GM19351 (cell line): ENCODE data around the gene LIN28A.
"Not testable (repeated sequence)": the region's sequence is repeated elsewhere in the genome, so short reads cannot be mapped to it uniquely, and the experiment has no call there.

Experiments
- ATAC-seq: cut with Tn5 transposase; IDR thresholded peaks from one replicate; pipeline ENCODE4 v1.9.1; 2021; ENCODE audit warnings: mild to moderate bottlenecking, moderate library complexity; ENCODE audit not compliant: unreplicated experiment

LIN28A gene

GRCh38 chr1:26410706-26411623 lies at the start of gene LIN28A:
Gene LIN28A (plus strand): TSS chr1:26410817. CDS start chr1:26410892, 75 bp downstream.
- ATAC-seq = no peak

GRCh38 chr1:26361605-26362122 lies 49.0 kb upstream of the LIN28A start:
- no peak for ATAC-seq

DNA sequence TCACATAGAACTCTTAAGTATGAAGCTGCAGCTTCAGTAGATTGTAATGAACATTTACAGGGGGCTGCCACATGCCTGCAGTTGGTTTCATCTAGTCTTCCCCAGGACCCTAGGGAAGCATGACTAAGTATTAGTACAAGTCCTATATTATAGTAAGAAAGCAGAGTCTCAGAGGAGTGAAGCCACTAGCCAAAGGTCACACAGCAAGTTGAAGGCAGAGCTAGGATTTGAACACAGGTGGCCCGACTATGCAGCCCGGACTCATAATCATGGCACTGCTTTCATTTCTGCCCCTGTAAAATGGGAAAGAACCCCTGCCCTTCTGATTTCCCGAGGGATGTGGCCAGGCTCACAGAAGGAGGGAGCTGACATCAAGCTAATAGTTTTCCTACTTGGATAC lies 48.3 kb upstream of the LIN28A start:
- ATAC-seq = no peak

DNA sequence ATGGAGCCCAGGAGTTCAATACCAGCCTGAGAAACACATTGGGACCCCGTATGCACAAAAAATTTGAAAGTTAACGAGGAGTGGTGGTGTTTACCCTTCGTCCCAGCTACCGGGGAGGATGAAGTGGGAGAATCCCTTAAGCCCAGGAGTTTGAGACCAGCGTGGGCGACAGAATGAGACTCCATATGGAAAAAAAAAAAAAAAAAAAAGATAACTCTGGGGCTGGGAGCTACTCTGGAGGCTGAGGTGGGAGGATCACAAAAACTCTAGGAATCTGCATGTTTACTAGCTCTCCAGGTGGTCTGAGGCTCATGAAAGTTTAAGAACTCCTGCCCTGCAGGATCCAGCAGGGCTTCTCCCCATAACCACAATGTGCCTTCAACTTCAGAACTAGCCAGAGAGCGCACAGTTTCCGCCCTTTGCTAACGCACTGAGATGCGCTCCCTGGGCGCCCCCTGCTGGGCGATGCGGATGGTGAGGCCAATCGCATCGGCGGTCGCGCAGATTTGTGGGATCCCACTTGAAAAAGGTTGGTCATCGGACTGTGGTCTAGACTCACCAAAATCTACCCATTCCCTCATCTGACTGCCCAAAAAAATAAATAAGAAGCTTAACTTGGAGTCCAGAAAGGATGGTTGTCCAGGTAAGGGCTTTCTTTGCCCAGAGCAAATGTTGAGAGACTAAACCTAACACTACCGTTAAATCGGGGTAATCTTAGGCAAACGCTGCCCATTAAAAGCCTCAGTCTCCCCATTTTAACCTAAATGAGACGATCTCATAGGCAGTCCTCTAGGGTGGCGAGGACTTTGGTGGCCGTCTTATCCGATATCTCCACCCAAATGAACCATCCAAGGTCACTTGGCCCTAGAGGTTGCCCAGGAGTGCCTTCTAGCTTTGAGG lies 46.8 kb upstream of the LIN28A start:
- no peak for ATAC-seq

DNA sequence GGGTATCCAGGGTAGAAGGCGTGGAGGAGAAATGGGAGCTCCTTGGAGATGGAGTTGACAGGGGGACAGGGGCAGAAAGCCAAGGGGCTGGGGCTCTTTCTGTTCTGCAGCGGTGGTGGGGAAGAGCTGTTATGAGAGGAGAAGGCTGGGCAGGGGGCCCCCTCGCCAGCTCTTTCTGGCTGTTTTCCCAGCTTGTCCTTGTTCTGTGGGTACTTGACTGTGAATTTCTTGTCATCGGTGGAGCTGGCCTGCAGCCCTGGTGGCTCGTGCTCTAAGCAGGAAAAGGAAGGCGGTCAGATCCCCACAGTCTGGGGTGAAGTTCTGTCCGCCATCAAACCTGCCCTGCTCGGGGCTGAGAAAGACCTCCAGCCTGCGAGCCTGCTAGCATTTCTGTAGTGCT lies 45.7 kb upstream of the LIN28A start:
- ATAC-seq = no peak

- ATAC-seq = no peak
Measured at GRCh38 chr1:26367441-26367840, 43.2 kb upstream of the LIN28A start.

GRCh38 chr1:26368006-26368405 lies 42.6 kb upstream of the LIN28A start:
- ATAC-seq = no peak

DNA sequence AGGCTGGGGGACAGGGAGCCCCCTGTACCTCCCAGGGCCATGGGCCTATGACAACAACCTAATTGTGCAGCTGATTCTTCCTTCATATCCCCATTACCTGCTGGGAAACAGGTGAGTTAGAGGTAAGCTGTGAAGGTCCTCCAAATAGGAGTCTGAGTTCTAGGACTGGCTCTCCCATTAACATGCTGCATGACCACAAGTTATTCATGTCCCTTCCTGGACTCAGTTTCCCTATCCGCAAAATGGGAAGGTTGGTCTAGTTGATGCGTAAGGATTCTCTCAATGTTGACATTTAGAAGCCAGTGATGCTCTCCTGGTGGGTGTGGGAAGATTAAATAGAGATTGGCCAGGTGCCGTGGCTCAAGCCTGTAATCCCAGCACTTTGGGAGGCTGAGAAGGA lies 42.1 kb upstream of the LIN28A start:
- ATAC-seq = no peak

DNA sequence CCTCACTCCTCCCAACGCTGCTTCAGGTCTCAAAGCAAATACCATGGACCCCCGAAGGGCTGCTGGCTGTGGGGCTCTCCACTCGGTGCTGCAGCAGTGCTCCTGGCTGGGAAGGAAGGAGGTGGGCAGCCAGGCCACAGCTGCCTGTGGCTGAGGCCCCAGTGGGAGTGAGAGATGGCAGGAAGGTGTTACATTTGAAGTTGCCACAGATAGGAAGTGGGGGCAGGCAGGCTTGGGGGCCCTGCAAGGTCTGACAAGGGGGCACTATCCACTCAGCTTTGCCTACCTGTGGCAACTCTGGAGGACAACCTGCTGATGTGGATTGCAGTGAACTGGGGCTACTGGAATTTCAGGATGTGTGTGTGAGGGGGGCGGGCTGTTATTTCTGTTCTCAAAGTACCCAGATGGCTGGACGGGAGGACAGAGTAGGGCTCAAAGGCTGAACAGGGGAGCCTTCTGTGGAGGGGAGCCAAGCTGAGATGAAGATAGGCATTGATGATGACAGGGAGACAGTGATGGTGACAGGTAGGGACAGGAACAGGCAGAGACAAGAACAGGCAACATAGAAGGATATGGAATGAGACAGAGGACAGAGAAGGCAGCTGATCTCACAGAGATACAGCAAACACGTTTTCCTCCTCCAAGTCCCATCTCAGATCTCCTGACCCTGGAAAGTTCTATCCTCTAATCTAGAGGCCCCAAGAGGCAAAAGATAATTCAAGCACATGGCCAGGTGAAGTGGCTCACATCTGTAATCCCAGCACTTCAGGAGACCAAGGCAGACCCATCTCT lies 39.8 kb upstream of the LIN28A start:
- ATAC-seq = no peak

- no peak for ATAC-seq
Measured at GRCh38 chr1:26372039-26372438, 38.6 kb upstream of the LIN28A start.

DNA sequence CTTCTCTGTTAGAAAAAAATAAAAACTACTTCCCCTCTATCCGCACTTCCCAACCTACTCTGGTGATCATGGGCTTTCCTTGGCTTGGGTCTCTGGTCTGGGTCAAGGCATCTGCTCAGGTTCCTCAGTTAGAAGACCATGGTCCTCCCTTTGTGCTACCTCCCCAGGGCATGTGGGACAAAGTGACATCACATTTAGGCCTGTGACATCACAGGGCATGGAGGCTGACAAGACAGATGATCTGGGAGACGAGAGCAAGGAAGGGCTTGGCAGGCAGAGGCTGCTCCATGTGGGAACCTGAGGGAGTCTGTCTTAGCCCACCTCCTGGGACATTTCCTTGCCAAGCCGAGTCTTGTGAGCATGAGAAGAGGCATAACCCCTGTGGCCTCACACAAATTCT lies 38.0 kb upstream of the LIN28A start, which contains the start of gene ZNF683:
ZNF683 (minus strand) TSS at position 140 of the 400 bp plus-strand sequence. CDS start 4,179 bp downstream, outside the sequence.
- ATAC-seq = not testable (repeated sequence)

GRCh38 chr1:26373281-26373680 lies 37.3 kb upstream of the LIN28A start:
- ATAC-seq = no peak

DNA sequence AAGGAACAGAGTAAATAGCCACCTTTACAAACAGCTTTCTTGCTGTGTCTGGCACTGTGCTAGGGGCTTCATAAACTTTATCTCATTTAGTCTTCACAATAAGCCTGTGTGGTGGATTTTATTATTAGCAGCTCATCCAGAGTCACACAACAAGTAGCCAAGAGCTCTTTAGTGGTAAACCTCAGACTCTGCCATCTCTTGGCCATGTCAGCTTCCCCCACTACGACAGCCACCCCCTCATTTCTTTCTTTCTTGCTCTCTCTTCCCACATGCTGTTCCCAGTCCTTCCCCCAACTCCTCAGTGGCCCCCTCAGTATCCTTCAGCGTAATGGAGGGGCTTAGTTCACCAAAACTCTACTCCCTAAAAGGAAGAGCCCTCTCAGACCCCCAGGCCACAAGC lies 36.8 kb upstream of the LIN28A start:
- no peak for ATAC-seq

- not testable (repeated sequence) for ATAC-seq
Measured at GRCh38 chr1:26374361-26374760, 36.3 kb upstream of the LIN28A start.

GRCh38 chr1:26375081-26375480 lies 35.5 kb upstream of the LIN28A start:
- no peak for ATAC-seq

- no peak for ATAC-seq
Measured at GRCh38 chr1:26376050-26376449, 34.6 kb upstream of the LIN28A start.

GRCh38 chr1:26378088-26378878 lies 32.3 kb upstream of the LIN28A start:
- peak; percentile 86 for ATAC-seq

DNA sequence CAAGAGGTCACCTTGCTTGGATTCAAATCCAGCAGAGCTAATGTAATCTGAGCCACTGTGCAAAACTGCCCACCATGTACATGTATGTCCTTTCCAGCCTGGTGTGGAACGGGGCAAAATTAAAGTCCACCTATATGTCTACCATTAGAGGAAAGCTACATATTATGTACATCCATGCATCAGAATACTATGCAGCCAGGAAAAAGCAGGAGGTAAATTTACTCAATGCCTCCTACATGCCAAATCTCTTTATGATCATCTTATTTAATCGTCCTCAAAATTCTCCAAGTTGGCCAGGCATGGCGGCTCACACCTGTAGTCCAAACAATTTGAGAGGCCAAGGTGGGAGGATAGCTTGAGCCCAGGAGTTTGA lies 31.8 kb upstream of the LIN28A start:
- ATAC-seq = no peak

DNA sequence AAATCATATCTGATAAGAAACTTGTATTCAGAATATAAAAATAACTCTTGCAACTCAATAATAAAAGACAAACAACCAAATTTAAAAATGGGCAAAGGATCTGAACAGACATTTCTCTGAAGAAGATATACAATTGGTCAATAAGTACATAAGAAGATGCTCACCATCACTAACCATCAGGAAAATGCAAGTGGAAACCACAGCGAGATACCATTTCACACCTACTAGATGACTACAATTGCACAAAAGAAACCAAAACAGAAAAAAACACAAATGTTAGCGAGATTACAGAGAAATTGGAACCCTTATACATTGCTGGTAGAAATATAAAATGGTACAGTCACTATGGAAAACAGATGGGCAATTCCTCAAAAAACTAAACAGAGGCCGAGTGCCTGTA lies 26.5 kb upstream of the LIN28A start:
- ATAC-seq = no peak

DNA sequence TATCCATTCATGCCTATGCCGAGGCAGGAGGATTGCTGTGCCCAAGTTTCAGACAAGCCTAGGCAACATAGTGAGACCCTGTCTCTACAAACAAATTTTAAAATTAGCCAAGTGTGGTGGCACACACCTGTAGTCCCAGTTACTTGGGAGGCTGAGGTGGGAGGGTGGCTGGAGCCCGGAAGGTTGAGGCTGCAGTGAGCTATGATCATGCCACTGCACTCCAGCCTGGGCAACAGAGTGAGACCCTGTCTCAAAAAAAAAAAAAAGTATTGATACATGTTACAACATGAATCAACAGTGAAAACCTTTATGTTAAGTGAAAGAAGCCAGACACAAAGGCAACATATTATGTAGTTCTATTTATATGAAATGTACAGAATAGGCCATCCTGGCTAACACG lies 25.6 kb upstream of the LIN28A start:
- ATAC-seq = not testable (repeated sequence)
